Spleen (tissue), 11 donors: ENCODE data around the gene TMEM163. TPM values are rescaled to one million over a fixed set of nuclear protein-coding genes. Genes with fewer than 3 reads are reported as not detected.

Experiments used
- DNase-seq: peaks from one replicate; pipeline ENCODE4 v3.0.0-alpha.2; 2020
- H3K27ac ChIP-seq, 8 donors: fragments of 200-600 bp; sonication (generic) in 7 of 8; 1 replicate in 4 of 8; 2 replicates in 4 of 8; pipeline versions ENCODE4 v1.5.0 to v1.8.0; 2016 to 2021; ENCODE audit warnings: inconsistent platforms in 4 of 8, mild to moderate bottlenecking in 4 of 8, moderate library complexity in 1 of 8
- H3K27me3 ChIP-seq, 7 donors: fragments of 200-600 bp; sonication (generic) in 6 of 7; replicated peaks in 1 of 7; 1 replicate in 4 of 7; 2 replicates in 3 of 7; pipeline versions ENCODE4 v1.5.0 to v1.8.0; 2016 to 2021; ENCODE audit warnings: inconsistent platforms in 3 of 7, mild to moderate bottlenecking in 1 of 7
- H3K36me3 ChIP-seq, 6 donors: fragments of 200-600 bp; sonication (generic) in 5 of 6; 1 replicate in 4 of 6; 2 replicates in 2 of 6; pipeline versions ENCODE4 v1.5.0 to v1.8.0; 2016 to 2021; ENCODE audit warnings: inconsistent platforms in 2 of 6
- H3K4me1 ChIP-seq, 6 donors: fragments of 200-600 bp; sonication (generic) in 5 of 6; 1 replicate in 3 of 6; 2 replicates in 3 of 6; pipeline versions ENCODE4 v1.5.0 to v1.8.0; 2016 to 2021; ENCODE audit warnings: inconsistent platforms in 3 of 6
- H3K4me3 ChIP-seq, 8 donors: fragments of 200-600 bp; sonication (generic) in 7 of 8; 1 replicate in 4 of 8; 2 replicates in 4 of 8; pipeline versions ENCODE4 v1.5.0 to v1.8.0; 2016 to 2021; ENCODE audit warnings: inconsistent platforms in 4 of 8, mild to moderate bottlenecking in 4 of 8, moderate library complexity in 2 of 8
- H3K9me3 ChIP-seq, 8 donors: fragments of 200-600 bp; sonication (generic) in 7 of 8; 1 replicate in 4 of 8; 2 replicates in 4 of 8; pipeline versions ENCODE4 v1.5.0 to v1.8.0; 2016 to 2021; ENCODE audit warnings: inconsistent platforms in 4 of 8
- CTCF ChIP-seq, 11 experiments: fragments of 200-600 bp in 7 of 11; fragments of 450-650 bp in 4 of 11; sonication (generic) in 4 of 11; IDR thresholded peaks in 8 of 11; conservative IDR thresholded peaks in 3 of 11; 1 replicate in 7 of 11; 2 replicates in 4 of 11; pipeline versions ENCODE4 v1.4.0 to v1.8.0; 2016 to 2021; ENCODE audit warnings: antibody characterized with exemption in 11 of 11, inconsistent platforms in 4 of 11, mild to moderate bottlenecking in 1 of 11
- POLR2A ChIP-seq, 3 donors: fragments of 450-650 bp; IDR thresholded peaks; one replicate each; pipeline ENCODE4 v1.5.1; 2017; ENCODE audit warnings: antibody characterized with exemption in 3 of 3, mild to moderate bottlenecking in 1 of 3
- POLR2AphosphoS5 ChIP-seq, 3 donors: sonication (generic); formaldehyde crosslinking; IDR thresholded peaks; one replicate each; pipeline ENCODE4 v1.5.1; 2017; ENCODE audit warnings: antibody characterized with exemption in 3 of 3
- WGBS, 5 donors: extraction: QIAGEN DNeasy Blood & Tissue Kit in 3 of 5; methylation state at CpG; one replicate each; pipeline versions ENCODE4 v1.1.5 to v1.1.7; 2013 to 2018; 5-methylcytosine and 5-hydroxymethylcytosine counted together
- intact Hi-C: fragments of 100-400 bp; cut with DNase I; formaldehyde crosslinking; loops from one replicate; pipeline ENCODE4 v1.15.0; 2023; ENCODE audit warnings: low total_unique reads
- polyA plus RNA-seq, 3 donors: library from polyadenylated mRNA; stranded (reverse); fragments of 200-250 nt; gene quantifications; one replicate each; pipeline ENCODE4 v1.2.1, GENCODE V29; 2013
- total RNA-seq, 7 donors: library from RNA; depleted of rRNA in 3 of 7; stranded (reverse); fragments of >200 nt in 3 of 7; fragmentation: NEBNext Ultra II Directional in 4 of 7; extraction: Animal tissue kit (Norgen Biotek cat#: 25700) in 4 of 7; gene quantifications; one replicate each; pipeline versions ENCODE4 v1.1.0 to v1.2.1, GENCODE V29; 2016 to 2021
- donor health status: healthy with polysubstance abuse.
- donor health status: DM: no; HTN: no; CAD: no; lungs with moderate emphysema.
- donor health status: DM: no; HTN: no; CAD: no.
- donor health status: Bipolar disorder and iron deficiency.
- donor health status: healthy.
- donor health status: DM: no; HTN: no; CAD: no.
- donor health status: DM: yes; HTN: yes; CAD: no.

Gene TMEM163
- total and polyA plus RNA-seq, 10 donors = 2.4 to 12.5 (median 3.7) TPM

- WGBS, 5 donors = 51 to 90% (median 75%) methylated on average over 4 of the region's 4 CpGs
- no peak overlapping the region for H3K4me3 ChIP-seq
- DNase-seq = no peak
- intact Hi-C loops = no loop called here
- H3K9me3 ChIP-seq = no peaks in the 10 kb centered on the region
- H3K27ac ChIP-seq = no peak overlapping the region
- no peak for TF ChIP-seq POLR2AphosphoS5 (IDR thresholded peaks at IDR 0.05)
- no peak for TF ChIP-seq POLR2A (IDR thresholded peaks at IDR 0.05)
- no peak for TF ChIP-seq CTCF (IDR thresholded peaks at IDR 0.05 in 8 of 11, conservative IDR thresholded peaks at IDR 0.05 in 3 of 11)
- peaks cover 4 to 97% (median 33%) of the 10 kb centered on the region in 6 donors for H3K36me3 ChIP-seq
- H3K27me3 ChIP-seq = no peaks in the 10 kb centered on the region
- H3K4me1 ChIP-seq = peaks cover 0 to 16% (median 2%) of the 10 kb centered on the region in 6 donors
Measured at GRCh38 chr2:134429886-134430285, 288.9 kb downstream of the TMEM163 start.

- 88 to 96% (median 92%) methylated on average over 3 of the region's 3 CpGs for WGBS, 5 donors
- peaks cover 0 to 19% (median 2%) of the 10 kb centered on the region in 6 donors for H3K4me1 ChIP-seq
- TF ChIP-seq CTCF (IDR thresholded peaks at IDR 0.05 in 8 of 11, conservative IDR thresholded peaks at IDR 0.05 in 3 of 11) (no peak), POLR2A (IDR thresholded peaks at IDR 0.05) (no peak)
- peaks cover 4 to 97% (median 45%) of the 10 kb centered on the region in 6 donors for H3K36me3 ChIP-seq
- no peak overlapping the region for H3K4me3 ChIP-seq
- no peaks in the 10 kb centered on the region for H3K27me3 ChIP-seq
- H3K9me3 ChIP-seq = no peaks in the 10 kb centered on the region
- intact Hi-C loops = no loop called here
- no peak for DNase-seq
- H3K27ac ChIP-seq = no peak overlapping the region
Measured at GRCh38 chr2:134426721-134427120, 292.1 kb downstream of the TMEM163 start.

- WGBS, 5 donors = 71 to 85% (median 82%) methylated on average over 6 of the region's 6 CpGs
- intact Hi-C loops = no loop called here
- DNase-seq = no peak
- H3K4me1 ChIP-seq = peaks cover 0 to 27% (median 2%) of the 10 kb centered on the region in 6 donors
- H3K27ac ChIP-seq = peak overlapping the region in 2 of 8 donors; percentile 3 to 26
- H3K9me3 ChIP-seq = no peaks in the 10 kb centered on the region
- H3K4me3 ChIP-seq = no peak overlapping the region
- TF ChIP-seq POLR2AphosphoS5 (IDR thresholded peaks at IDR 0.05) (no peak), CTCF (IDR thresholded peaks at IDR 0.05 in 8 of 11, conservative IDR thresholded peaks at IDR 0.05 in 3 of 11) (no peak), POLR2A (IDR thresholded peaks at IDR 0.05) (no peak)
- H3K27me3 ChIP-seq = no peaks in the 10 kb centered on the region
- H3K36me3 ChIP-seq = peaks cover 4 to 97% (median 42%) of the 10 kb centered on the region in 6 donors
Measured at GRCh38 chr2:134425724-134426496, 292.9 kb downstream of the TMEM163 start.

GRCh38 chr2:134421556-134422328 is 297.1 kb downstream of the TMEM163 start:
- 77 to 85% (median 82%) methylated on average over 7 of the region's 7 CpGs for WGBS, 5 donors
- intact Hi-C loops = no loop called here
- Histone ChIP-seq H3K4me1 (peaks cover 0 to 29% (median 3%) of the 10 kb centered on the region in 6 donors), H3K27ac (peak overlapping the region in 2 of 8 donors; percentile 32 to 34), H3K36me3 (peaks cover 0 to 95% (median 29%) of the 10 kb centered on the region in 6 donors), H3K4me3 (no peak overlapping the region), H3K27me3 (no peaks in the 10 kb centered on the region), H3K9me3 (no peaks in the 10 kb centered on the region)
- DNase-seq = no peak
- no peak for TF ChIP-seq POLR2A (IDR thresholded peaks at IDR 0.05)
